ENCODE measurements around the gene MCM5. TPM values are rescaled to one million over a fixed set of nuclear protein-coding genes. Genes with fewer than 3 reads are reported as not detected.
"Not testable (repeated sequence)": the region's sequence is repeated elsewhere in the genome, so short reads cannot be mapped to it uniquely, and the experiment has no call there.

Gene MCM5
- total RNA-seq, 2 donors from 2014 or later: 157 to 310 TPM

DNA sequence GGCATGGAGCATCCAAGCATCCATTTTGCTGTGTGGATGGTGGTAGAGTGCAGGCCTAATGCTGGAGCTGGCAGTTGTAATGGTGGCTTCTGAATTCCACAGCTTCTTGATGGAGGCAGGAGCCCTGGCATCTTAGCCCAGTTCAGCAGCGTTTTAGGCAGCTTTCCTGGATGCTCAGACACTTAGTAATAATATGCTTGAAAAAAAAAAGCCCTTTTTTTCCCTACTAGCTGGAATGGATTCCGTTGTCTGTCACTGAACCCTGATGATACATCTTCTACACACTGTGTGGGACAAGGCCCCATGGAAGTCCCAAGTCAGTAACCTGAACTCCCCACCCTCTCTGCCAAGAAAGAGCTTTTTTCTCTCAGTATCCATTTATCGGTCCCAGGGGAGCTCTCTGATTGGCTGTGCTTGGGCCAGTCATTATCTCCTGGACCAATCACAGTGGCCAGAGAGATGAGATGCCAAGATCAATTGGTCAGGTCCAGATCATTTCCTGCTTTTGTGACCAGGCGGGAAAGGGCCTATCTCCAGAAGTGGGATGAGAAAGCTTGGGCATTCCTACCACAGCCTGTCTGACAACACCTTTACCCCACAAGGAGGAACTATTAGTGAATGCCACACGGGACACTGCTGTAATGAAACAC is 34.2 kb downstream of the MCM5 start:
- Mint-ChIP-seq H3K27ac (no peak overlapping the region), H3K9me3 (peaks cover 0 to 11% of the 10 kb centered on the region in 2 donors), H3K36me3 (peaks cover 40 to 56% of the 10 kb centered on the region in 2 donors)
- DNase-seq (ENCODE audit: low spot score in 2 of 2) (no peak), ATAC-seq (no peak)

DNA sequence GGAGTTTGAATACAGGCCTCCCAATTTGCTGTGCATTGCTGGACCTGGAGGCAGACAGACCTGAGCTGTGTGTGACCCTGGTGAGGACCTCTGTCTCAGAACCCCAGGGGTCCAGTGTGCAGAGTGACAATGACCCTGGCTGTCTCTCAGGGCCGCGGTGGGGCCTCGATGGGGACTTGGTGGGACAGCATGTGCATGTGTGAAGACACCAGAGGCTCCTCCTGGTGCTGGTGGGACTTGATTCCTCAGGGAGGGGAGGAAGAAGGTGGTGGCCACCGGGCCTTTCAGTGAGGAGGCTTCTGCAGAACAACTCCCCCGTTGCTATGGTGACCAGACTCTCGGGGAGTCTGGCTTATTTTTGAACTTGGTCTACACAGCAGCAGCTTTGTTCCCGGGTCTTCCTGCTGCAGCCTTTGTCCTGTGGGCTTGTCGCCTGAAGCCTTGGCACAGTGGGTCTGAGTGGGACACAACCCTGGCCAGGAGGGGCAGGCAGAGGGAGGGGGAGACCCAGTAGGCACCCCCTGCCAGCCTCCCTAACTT is 35.3 kb downstream of the MCM5 start:
- peaks cover 36 to 51% of the 10 kb centered on the region in 2 donors for H3K36me3 Mint-ChIP-seq
- no peak overlapping the region for H3K27ac Mint-ChIP-seq
- ATAC-seq (no peak), DNase-seq (ENCODE audit: low spot score in 2 of 2) (no peak)
- peaks cover 0 to 12% of the 10 kb centered on the region in 2 donors for H3K9me3 Mint-ChIP-seq

DNA sequence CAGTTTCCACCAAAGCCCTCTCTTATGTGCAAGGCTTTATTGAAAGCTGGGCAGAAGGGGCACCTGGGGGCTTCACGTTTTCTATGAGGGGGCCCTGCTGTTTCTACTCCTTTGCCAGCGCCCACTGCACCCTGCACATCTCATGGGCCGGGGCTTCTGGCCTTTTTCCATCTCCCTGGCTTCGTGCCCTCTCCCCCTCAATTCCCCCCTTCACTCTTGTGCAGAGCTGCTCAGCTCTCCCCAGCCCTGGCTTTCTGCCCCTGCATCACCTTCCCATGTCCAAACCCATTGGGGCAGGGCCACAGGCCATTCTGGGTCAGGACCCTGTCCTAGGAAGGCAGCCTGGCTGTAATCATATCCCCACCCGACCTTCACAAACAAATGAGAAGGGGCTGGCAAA is 36.5 kb downstream of the MCM5 start:
- peak overlapping the region in 1 of 2 donors; percentile 65 for H3K27ac Mint-ChIP-seq
- peaks cover 35 to 49% of the 10 kb centered on the region in 2 donors for H3K36me3 Mint-ChIP-seq
- DNase-seq (ENCODE audit: low spot score in 2 of 2) (no peak), ATAC-seq (no peak)
- peaks cover 0 to 12% of the 10 kb centered on the region in 2 donors for H3K9me3 Mint-ChIP-seq

DNA sequence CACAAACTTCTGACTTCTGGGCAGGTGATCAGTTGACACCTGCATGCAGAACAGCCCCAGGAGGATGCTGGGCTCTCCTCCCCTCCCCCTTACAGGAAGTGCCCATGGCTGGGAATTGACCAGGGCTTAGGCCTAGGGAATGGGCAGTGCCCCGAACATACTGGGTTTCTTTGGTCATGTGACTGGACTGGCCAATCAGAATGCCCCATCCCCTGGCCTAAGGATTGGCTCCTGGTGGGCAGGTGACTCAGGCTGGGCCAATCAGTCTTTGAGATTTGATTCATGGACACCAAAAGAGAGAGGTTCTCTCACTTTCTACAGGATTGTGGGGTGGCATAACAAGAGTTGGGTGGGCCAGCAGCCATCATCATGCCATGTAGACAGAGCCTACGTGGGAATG is 37.1 kb downstream of the MCM5 start:
- Mint-ChIP-seq H3K9me3 (peaks cover 0 to 12% of the 10 kb centered on the region in 2 donors), H3K36me3 (peaks cover 28 to 42% of the 10 kb centered on the region in 2 donors), H3K27ac (peak overlapping the region in 1 of 2 donors; percentile 49)
- DNase-seq (ENCODE audit: low spot score in 2 of 2) (peak in 1 of 2 donors; percentile 27), ATAC-seq (peak; percentile 40 to 53)

DNA sequence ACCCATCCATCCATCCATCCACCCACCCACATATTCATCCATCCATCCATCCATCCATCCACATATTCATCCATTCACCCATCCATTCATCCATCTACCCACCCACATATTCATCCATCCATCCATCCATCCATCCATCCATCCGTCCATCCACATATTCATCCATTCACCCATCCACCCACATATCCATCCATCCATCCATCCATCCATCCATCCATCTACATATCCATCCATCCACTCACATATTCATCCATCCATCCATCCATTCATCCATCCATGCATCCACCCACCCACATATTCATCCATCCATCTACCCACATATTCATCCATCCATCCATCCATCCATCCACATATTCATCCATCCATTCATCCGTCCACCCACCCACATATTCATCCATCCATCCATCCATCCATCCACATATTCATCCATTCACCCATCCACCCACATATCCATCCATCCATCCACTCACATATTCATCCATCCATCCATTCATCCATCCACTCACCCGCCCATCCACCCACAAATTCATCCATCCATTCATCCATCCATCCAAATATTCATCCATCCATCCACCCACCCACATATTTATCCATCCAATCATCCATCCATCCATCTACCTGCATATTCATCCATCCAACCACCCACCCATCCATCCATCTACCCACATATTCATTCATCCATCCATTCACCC is 38.9 kb downstream of the MCM5 start:
- not testable (repeated sequence) for H3K27ac Mint-ChIP-seq
- H3K36me3 Mint-ChIP-seq: peaks cover 16 to 25% of the 10 kb centered on the region in 2 donors

DNA sequence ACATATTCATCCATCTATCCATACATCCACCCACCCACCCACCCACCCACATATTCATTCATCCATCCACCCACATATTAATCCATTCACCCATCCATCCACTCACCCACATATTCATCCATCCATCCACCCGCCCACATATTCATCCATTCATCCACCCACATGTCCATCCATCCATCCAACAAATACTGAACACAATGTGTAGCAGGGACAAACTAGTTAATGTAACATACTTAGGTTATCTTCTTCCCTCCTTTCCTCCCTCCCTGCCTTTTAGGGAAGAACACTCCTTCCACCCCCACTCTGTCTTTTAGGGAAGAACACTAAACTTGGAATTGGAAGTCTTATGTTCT is 39.4 kb downstream of the MCM5 start:
- ATAC-seq (no peak), DNase-seq (ENCODE audit: low spot score in 2 of 2) (no peak)
- peaks cover 16 to 21% of the 10 kb centered on the region in 2 donors for H3K36me3 Mint-ChIP-seq
- peak overlapping the region in 1 of 2 donors; percentile 19 for H3K27ac Mint-ChIP-seq
- H3K9me3 Mint-ChIP-seq: peaks cover 0 to 12% of the 10 kb centered on the region in 2 donors

More for the DNA sequence above, 38.9 kb downstream of the MCM5 start:
- ATAC-seq; DNase-seq (ENCODE audit: low spot score in 2 of 2): not testable (repeated sequence)
- peaks cover 0 to 12% of the 10 kb centered on the region in 2 donors for H3K9me3 Mint-ChIP-seq

DNA sequence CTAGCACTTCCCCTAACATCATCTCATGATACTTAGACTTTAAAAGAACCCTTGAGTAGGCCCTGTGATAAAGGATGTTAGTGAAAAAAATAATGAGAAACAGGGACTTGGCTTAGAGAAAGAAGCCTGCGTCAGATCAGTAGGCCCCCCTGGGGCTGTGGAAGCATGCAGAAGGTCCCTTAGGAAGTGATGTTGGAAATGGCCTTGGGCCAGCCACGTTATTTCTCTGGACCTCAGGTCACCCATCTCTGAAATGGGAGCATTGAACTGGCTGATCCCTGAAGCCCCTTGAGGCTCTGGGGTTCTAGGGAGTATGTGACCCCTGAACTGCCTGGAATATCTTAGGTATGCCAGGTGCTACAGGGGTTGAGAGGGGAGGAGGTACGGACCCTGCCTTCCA is 40.2 kb downstream of the MCM5 start:
- Mint-ChIP-seq H3K27ac (no peak overlapping the region), H3K9me3 (peaks cover 0 to 12% of the 10 kb centered on the region in 2 donors), H3K36me3 (peaks cover 15 to 16% of the 10 kb centered on the region in 2 donors)
- no peak for DNase-seq (ENCODE audit: low spot score in 2 of 2)
- ATAC-seq: no peak

DNA sequence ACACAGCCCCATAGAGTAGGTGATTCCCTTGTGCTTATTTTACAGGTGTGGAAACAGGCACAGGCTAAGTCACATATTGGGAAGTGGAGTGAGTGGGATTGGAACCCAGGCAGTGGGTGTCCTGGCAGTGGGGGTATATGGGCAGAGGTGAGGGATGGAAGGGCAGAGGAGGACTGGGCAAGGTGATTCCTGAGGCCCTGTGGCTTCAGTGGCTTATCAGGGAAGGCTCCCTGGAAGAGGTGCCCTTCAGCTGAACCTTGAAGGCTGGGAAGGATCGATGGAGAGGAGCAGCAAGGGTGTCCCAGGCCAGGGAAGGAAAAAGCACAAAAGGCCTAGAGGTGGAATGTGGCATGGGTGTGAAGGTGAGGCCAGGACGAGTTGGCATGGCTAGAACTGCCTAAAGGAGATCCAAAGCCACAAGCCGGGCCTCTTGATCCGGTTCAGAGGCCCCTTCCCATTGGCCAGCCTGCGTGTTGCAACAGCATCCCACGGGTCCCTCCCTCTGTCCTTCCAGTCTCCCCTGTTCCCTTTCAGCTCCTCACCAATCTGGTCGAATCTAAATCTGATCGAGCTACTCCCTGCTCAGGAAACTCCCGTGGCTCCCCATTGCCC is 41.7 kb downstream of the MCM5 start:
- Mint-ChIP-seq H3K36me3 (peaks cover 11 to 16% of the 10 kb centered on the region in 2 donors), H3K9me3 (peaks cover 0 to 12% of the 10 kb centered on the region in 2 donors), H3K27ac (peak overlapping the region in 1 of 2 donors; percentile 31)
- ATAC-seq (no peak), DNase-seq (ENCODE audit: low spot score in 2 of 2) (no peak)

DNA sequence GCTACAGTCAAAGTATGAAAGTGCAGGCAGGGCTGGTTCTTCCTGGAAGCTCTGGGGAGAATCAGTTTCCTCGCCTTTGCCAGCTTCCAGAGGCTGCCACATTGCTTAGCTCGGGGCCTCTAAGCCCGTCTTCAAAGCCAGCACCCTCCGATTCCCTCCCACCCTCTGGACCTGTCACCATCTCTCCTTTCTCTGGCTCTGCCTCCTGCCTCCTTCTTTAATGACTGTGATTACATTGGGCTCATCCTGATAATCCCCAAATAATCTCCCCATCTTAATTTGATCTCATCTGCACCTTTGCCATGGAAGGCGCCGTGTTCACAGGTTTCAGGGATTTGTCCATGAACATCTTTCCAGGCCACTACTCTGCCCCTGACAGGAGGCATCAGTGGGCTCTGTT is 42.5 kb downstream of the MCM5 start:
- Mint-ChIP-seq H3K27ac (no peak overlapping the region), H3K36me3 (peaks cover 5 to 13% of the 10 kb centered on the region in 2 donors), H3K9me3 (peaks cover 0 to 12% of the 10 kb centered on the region in 2 donors)
- no peak for DNase-seq (ENCODE audit: low spot score in 2 of 2)
- no peak for ATAC-seq

DNA sequence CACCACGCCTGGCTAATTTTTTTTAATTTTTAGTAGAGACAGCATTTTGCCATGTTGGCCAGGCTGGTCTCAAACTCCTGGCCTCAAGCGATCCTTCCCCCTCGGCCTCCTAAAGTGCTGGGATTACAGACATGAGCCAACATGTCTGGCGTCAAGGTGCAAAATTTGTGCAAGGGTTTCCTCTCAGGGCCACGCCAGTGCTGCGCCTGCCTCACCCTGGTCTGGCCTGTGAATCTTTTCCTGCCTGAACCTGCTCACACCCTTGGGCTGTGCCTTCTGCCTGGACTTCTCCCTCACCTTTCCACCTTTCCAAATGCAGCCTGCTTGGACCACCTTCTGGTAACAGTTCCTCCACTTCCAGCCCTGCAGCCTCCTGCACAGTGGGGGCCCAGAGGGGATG is 43.4 kb downstream of the MCM5 start:
- H3K36me3 Mint-ChIP-seq: peaks cover 0 to 8% of the 10 kb centered on the region in 2 donors
- ATAC-seq (no peak), DNase-seq (ENCODE audit: low spot score in 2 of 2) (no peak)
- H3K27ac Mint-ChIP-seq: peak overlapping the region in 1 of 2 donors; percentile 57
- peaks cover 0 to 10% of the 10 kb centered on the region in 2 donors for H3K9me3 Mint-ChIP-seq

DNA sequence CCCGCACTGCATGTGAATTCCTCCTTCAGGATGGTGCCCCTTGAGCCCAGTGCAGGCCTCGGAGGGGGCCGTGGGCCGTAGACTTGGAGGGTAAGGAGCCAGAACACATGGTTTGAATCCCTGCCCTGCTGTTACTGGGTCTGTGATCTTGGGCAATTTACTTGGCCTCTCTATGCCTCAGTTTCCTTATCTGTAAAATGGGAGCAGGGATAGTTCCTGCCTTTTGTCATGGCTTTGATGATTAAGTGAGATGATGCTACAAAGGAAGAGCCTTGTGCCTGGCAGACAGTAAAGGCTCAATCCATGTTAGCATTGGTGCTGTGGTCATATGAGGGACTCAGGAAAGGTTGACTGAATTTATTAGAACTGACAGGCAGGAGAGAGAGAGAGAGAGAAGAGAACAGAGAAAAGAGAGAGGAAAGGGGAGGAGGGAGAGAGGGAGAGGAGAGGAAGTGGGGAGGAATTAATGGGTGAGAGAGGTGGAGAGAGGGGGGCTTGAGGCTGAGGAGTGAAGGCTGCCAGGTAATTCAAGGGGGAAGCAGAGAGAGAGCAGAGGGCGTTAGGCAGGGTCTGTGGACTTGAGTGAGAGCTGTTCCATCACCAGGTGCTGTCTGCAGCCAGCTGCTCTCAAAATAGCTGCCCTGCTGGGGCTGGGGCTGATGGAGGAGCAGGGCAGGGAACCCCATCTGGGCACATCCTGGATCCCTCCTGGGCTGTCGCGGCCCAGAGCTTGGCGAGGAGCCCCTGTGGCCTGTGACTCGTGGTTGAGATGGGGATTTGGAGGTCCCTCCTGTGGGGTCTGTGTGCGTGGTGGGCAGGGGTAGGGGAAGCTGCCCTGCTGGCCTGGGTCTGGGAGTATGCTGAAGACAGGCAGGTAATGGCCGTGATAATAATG is 44.1 kb downstream of the MCM5 start:
- ATAC-seq (no peak), DNase-seq (ENCODE audit: low spot score in 2 of 2) (no peak)
- peaks cover 0 to 1% of the 10 kb centered on the region in 2 donors for H3K36me3 Mint-ChIP-seq
- peak overlapping the region in 1 of 2 donors; percentile 41 for H3K27ac Mint-ChIP-seq
- H3K9me3 Mint-ChIP-seq: peaks cover 0 to 3% of the 10 kb centered on the region in 2 donors

DNA sequence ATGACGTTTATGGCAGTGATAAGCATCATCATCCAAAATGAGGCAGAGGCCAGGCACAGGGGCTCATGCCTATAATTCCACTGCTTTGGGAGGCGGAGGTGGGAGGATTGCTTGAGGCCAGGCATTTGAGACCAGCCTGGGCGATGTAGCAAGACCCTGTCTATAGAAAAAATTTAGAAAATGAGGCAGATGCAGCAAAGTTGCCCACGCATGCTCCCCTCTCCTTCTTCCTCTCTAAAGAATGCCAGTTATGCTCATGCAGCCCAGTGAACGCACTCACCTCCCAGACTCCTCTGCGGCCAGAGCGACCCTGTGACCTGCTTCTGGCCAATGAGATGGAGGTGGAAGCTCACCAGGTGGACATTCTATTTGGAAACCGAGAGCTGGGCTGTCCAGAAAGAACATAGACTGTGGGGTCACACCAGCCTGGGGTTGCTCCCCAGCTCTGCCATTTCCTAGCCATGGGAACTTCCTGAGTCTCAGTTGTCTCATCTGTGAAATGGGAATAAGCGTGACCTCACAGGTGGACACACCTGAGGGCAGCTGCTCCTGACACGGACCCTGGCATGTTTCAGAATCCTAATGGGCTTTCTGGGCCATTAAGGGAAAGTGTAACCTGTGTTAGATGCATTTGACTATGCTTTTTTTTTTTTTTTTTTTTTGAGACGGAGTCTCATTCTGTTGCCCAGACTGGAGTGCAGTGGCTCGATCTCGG is 44.9 kb downstream of the MCM5 start:
- ATAC-seq (no peak), DNase-seq (ENCODE audit: low spot score in 2 of 2) (no peak)
- Mint-ChIP-seq H3K36me3 (no peaks in the 10 kb centered on the region), H3K27ac (no peak overlapping the region), H3K9me3 (no peaks in the 10 kb centered on the region)

DNA sequence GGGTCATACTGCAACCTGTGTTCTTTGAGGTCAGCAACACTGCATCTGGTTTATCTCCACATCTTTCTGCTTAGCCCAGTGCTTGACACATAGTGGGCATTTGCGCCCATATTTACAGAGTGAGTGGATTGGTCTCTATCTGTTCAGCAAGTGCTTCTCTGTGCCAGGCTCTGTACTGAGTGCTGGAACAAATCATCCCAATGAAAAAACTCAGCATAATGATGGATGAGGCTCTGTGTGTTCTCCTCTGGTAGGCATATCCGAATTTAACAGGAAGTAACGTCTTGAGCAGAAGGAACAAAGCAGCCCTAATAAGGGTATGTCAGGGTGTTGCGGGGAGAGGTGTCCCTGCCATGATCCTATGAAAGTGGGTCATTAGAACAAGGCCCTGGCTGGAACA is 46.0 kb downstream of the MCM5 start:
- peaks cover 0 to 7% of the 10 kb centered on the region in 2 donors for H3K36me3 Mint-ChIP-seq
- H3K27ac Mint-ChIP-seq: no peak overlapping the region
- H3K9me3 Mint-ChIP-seq: no peaks in the 10 kb centered on the region

DNA sequence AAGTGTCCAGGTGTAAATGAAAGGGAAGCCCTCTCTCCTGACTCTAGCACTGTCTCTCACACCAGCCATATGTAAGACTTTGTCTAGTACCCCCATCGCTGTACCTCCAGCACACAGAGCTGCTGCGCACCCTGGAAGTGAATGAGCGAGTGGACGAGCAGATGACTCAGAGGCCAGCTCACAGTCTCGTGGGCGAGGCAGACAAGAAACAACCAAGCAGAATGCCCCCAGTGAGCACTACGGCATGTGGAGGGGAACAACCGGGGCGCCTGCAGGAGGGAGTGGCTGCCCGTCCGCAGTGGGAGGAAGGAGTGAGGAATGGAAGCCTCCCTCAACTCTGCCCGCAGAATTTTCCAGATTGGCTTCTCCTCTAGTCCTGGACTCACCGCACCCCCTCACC is 46.4 kb downstream of the MCM5 start:
- DNase-seq (ENCODE audit: low spot score in 2 of 2) (no peak), ATAC-seq (peak in 1 of 2 donors; percentile 13)
- H3K36me3 Mint-ChIP-seq: peaks cover 0 to 7% of the 10 kb centered on the region in 2 donors
- H3K27ac Mint-ChIP-seq: peak overlapping the region in 1 of 2 donors; percentile 44
- H3K9me3 Mint-ChIP-seq: no peaks in the 10 kb centered on the region

More for the DNA sequence above, 46.0 kb downstream of the MCM5 start:
- DNase-seq (ENCODE audit: low spot score in 2 of 2) (no peak), ATAC-seq (no peak)

DNA sequence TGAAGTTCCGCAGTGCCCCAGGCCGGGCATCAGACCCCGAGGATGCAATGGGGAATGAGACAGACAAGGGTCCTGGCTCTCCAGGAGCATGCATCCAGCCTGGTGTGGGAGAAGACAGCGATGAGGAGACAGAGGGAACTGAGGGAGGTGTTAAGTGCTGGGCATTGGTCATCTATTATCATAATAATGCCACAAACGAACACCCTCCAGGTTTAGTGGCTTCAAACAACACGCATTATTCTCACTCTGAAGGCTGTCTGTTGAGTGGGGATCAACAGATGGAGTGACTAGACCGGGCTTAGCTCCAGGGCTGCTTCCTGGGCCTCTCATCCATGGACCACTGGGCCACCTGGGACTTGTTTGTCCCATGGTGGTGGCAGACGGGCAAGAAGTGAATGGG is 48.6 kb downstream of the MCM5 start:
- ATAC-seq: no peak
- no peak for DNase-seq (ENCODE audit: low spot score in 2 of 2)
- H3K27ac Mint-ChIP-seq: peak overlapping the region in 1 of 2 donors; percentile 12

More for the DNA sequence above, 48.6 kb downstream of the MCM5 start:
- peaks cover 0 to 7% of the 10 kb centered on the region in 2 donors for H3K36me3 Mint-ChIP-seq
- H3K9me3 Mint-ChIP-seq: no peaks in the 10 kb centered on the region
